ENCODE results near the gene CEACAM19. TPM values are rescaled to one million over a fixed set of nuclear protein-coding genes. Genes with fewer than 3 reads are reported as not detected.

The CEACAM19 gene
- total RNA-seq, 1 experiment from 2014 or later, result 3.5 TPM

- peak overlapping the region in 1 of 3 experiments; percentile 82; a peak in 2 of 7 replicates for H3K27ac Mint-ChIP-seq
- no peaks in the 10 kb centered on the region for H3K27me3 ChIP-seq (ENCODE audit: insufficient read depth, low read length)
- no peaks in the 10 kb centered on the region for H3K9me3 ChIP-seq (ENCODE audit: control insufficient read depth, low read depth, low read length)
- H3K4me3 Mint-ChIP-seq, result no peak overlapping the region
- WGBS (ENCODE audit: extremely low coverage, insufficient read length, low lambda C conversion rate), result no CpG with 5 or more reads among the region's 11 CpGs
- no peak overlapping the region for H3K56ac ChIP-seq (ENCODE audit: insufficient read length, low read depth, low read length)
- no peak overlapping the region for H3K4me2 ChIP-seq (ENCODE audit: insufficient read depth, insufficient read length, low read length)
- H2AFZ ChIP-seq (ENCODE audit: low read length), result no peak overlapping the region
- H3T11ph ChIP-seq (ENCODE audit: low read length), result no peak overlapping the region
- H3K79me2 ChIP-seq (ENCODE audit: insufficient read depth, low read length), result no peaks in the 10 kb centered on the region
- no peak overlapping the region for H2AK5ac ChIP-seq (ENCODE audit: insufficient read length, low read length)
- H4K5ac ChIP-seq (ENCODE audit: insufficient read length, low read depth, low read length), result no peak overlapping the region
- no peak overlapping the region for H3K4ac ChIP-seq (ENCODE audit: low read depth, low read length)
- peaks cover 6% of the 10 kb centered on the region for H3K27me3 Mint-ChIP-seq (ENCODE audit: low read depth)
- no peak overlapping the region for H4K91ac ChIP-seq (ENCODE audit: insufficient read length, low read depth, low read length)
- H3K79me1 ChIP-seq (ENCODE audit: insufficient read depth, low read depth, low read length, poor library complexity, severe bottlenecking), result no peaks in the 10 kb centered on the region
- H3K18ac ChIP-seq (ENCODE audit: insufficient read length, low read depth, low read length), result no peak overlapping the region
- no peak overlapping the region for H2BK5ac ChIP-seq (ENCODE audit: insufficient read length, low read length)
- DNase-seq, result no peak
- H3K36me3 Mint-ChIP-seq (ENCODE audit: insufficient read depth in 1 of 3, low read depth in 3 of 3), result peaks cover 0 to 12% (median 7%) of the 10 kb centered on the region in 3 experiments; a peak in 4 of 7 replicates
- no peaks in the 10 kb centered on the region for H3K23me2 ChIP-seq (ENCODE audit: insufficient read length, low read depth, low read length, poor library complexity, severe bottlenecking)
- H3K9me3 Mint-ChIP-seq, result peaks cover 2 to 9% of the 10 kb centered on the region in 2 experiments; a peak in 3 of 5 replicates
- TF ChIP-seq, protein P1, sequence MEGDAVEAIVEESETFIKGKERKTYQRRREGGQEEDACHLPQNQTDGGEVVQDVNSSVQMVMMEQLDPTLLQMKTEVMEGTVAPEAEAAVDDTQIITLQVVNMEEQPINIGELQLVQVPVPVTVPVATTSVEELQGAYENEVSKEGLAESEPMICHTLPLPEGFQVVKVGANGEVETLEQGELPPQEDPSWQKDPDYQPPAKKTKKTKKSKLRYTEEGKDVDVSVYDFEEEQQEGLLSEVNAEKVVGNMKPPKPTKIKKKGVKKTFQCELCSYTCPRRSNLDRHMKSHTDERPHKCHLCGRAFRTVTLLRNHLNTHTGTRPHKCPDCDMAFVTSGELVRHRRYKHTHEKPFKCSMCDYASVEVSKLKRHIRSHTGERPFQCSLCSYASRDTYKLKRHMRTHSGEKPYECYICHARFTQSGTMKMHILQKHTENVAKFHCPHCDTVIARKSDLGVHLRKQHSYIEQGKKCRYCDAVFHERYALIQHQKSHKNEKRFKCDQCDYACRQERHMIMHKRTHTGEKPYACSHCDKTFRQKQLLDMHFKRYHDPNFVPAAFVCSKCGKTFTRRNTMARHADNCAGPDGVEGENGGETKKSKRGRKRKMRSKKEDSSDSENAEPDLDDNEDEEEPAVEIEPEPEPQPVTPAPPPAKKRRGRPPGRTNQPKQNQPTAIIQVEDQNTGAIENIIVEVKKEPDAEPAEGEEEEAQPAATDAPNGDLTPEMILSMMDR (conservative IDR thresholded peaks at IDR 0.05), result no peak
- H3K4me1 Mint-ChIP-seq, result peaks cover 38 to 41% of the 10 kb centered on the region in 2 experiments
- no peak overlapping the region for H3K23ac ChIP-seq (ENCODE audit: insufficient read length, low read depth, low read length)
- no peak overlapping the region for H3K9ac ChIP-seq (ENCODE audit: extremely low read depth, insufficient read length, low read length)
- H4K20me1 ChIP-seq (ENCODE audit: control insufficient read depth, insufficient read depth, insufficient read length), result no peaks in the 10 kb centered on the region
- H2BK15ac ChIP-seq (ENCODE audit: low read depth, low read length), result no peak overlapping the region
- H2BK120ac ChIP-seq (ENCODE audit: low read depth, low read length, poor library complexity, severe bottlenecking), result no peak overlapping the region
- H4K8ac ChIP-seq (replicated peaks; ENCODE audit: insufficient read length, low read depth, low read length), result no peak overlapping the region
- no peak overlapping the region for H2BK20ac ChIP-seq (ENCODE audit: low read depth, low read length, poor library complexity, severe bottlenecking)
- no peak overlapping the region for H3K27ac ChIP-seq (ENCODE audit: insufficient read length, low read depth, low read length)
- no peak overlapping the region for H2BK12ac ChIP-seq (ENCODE audit: insufficient read length, low read depth, low read length)
- H3K4me1 ChIP-seq (ENCODE audit: insufficient read depth, low read length), result no peaks in the 10 kb centered on the region; the same call in 1 of the 2 replicates
- no peak overlapping the region for H3K14ac ChIP-seq (ENCODE audit: insufficient read depth, low read length)
These were observed 34.6 kb upstream of the CEACAM19 start for GRCh38 chr19:44636439-44637389.
